Measurements from ENCODE around the gene ICAM3.

GRCh38 chr19:10321417-10321797, 18.0 kb downstream of the ICAM3 start:
- TF ChIP-seq POLR2A (IDR thresholded peaks at IDR 0.05): no peak
- TF ChIP-seq, protein P1, sequence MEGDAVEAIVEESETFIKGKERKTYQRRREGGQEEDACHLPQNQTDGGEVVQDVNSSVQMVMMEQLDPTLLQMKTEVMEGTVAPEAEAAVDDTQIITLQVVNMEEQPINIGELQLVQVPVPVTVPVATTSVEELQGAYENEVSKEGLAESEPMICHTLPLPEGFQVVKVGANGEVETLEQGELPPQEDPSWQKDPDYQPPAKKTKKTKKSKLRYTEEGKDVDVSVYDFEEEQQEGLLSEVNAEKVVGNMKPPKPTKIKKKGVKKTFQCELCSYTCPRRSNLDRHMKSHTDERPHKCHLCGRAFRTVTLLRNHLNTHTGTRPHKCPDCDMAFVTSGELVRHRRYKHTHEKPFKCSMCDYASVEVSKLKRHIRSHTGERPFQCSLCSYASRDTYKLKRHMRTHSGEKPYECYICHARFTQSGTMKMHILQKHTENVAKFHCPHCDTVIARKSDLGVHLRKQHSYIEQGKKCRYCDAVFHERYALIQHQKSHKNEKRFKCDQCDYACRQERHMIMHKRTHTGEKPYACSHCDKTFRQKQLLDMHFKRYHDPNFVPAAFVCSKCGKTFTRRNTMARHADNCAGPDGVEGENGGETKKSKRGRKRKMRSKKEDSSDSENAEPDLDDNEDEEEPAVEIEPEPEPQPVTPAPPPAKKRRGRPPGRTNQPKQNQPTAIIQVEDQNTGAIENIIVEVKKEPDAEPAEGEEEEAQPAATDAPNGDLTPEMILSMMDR (IDR thresholded peaks at IDR 0.05): no peak

All from breast epithelium (tissue), 3 donors.